HFFc6 (cell line): ENCODE measurements around the gene RAP1GAP2. TPM values are rescaled to one million over a fixed set of nuclear protein-coding genes. Genes with fewer than 3 reads are reported as not detected.
A peak's percentile ranks its signal among the peaks of the same experiment; 100 is the strongest.

Source experiments
- DNase-seq: peaks from one replicate; pipeline ENCODE4 v3.0.0-alpha.2; 2018
- H3K27ac Mint-ChIP-seq: 2 replicates; pipeline ENCODE4 v1.8.0; 2020; ENCODE audit warnings: mild to moderate bottlenecking, mixed read lengths
- H3K27me3 Mint-ChIP-seq: 2 replicates; pipeline ENCODE4 v1.8.0; 2021; ENCODE audit warnings: mild to moderate bottlenecking, moderate library complexity, mixed read lengths; ENCODE audit not compliant: insufficient read depth
- H3K36me3 Mint-ChIP-seq: 2 replicates; pipeline ENCODE4 v1.8.0; 2021; ENCODE audit warnings: low read depth, mixed read lengths
- H3K4me1 Mint-ChIP-seq: 2 replicates; pipeline ENCODE4 v1.8.0; 2020; ENCODE audit warnings: low read depth, mixed read lengths
- H3K4me3 Mint-ChIP-seq: 2 replicates; pipeline ENCODE4 v1.8.0; 2020; ENCODE audit warnings: mild to moderate bottlenecking, moderate library complexity, mixed read lengths
- H3K9me3 Mint-ChIP-seq: 2 replicates; pipeline ENCODE4 v1.8.0; 2020; ENCODE audit warnings: mild to moderate bottlenecking, mixed read lengths
- CTCF ChIP-seq: fragments of 200-600 bp; sonication (generic); IDR thresholded peaks from 2 replicates; pipeline ENCODE4 v1.5.0; 2021; ENCODE audit warnings: antibody characterized with exemption, mild to moderate bottlenecking
- total RNA-seq, 6 experiments: library from RNA; stranded (reverse); fragmentation: NEBNext Ultra II Directional; extraction: Animal tissue kit (Norgen Biotek cat#: 25700); gene quantifications; 2 replicates in 1 of 6; 3 replicates in 5 of 6; pipeline ENCODE4 v1.2.3, GENCODE V29; 2021

RAP1GAP2 gene
- total RNA-seq, 6 experiments from 2014 or later: 7.9 to 27.4 (median 23.9) TPM

GRCh38 chr17:2952174-2952845 lies 156.1 kb downstream of the RAP1GAP2 start:
- TF ChIP-seq CTCF: no peak
- H3K9me3 Mint-ChIP-seq: peaks cover 4% of the 10 kb centered on the region; the same call in 1 of the 2 replicates
- H3K36me3 Mint-ChIP-seq: peaks cover 13% of the 10 kb centered on the region; the same call in 1 of the 2 replicates
- peaks cover 33% of the 10 kb centered on the region for H3K4me1 Mint-ChIP-seq
- no peaks in the 10 kb centered on the region; the same call in none of the 2 replicates for H3K27me3 Mint-ChIP-seq
- H3K4me3 Mint-ChIP-seq: no peak overlapping the region
- H3K27ac Mint-ChIP-seq: no peak overlapping the region
- DNase-seq: no peak

- H3K27me3 Mint-ChIP-seq: no peaks in the 10 kb centered on the region; the same call in 1 of the 2 replicates
- peaks cover 12% of the 10 kb centered on the region; the same call in 1 of the 2 replicates for H3K36me3 Mint-ChIP-seq
- peak overlapping the region; percentile 52; the same call in 1 of the 2 replicates for H3K4me3 Mint-ChIP-seq
- no peaks in the 10 kb centered on the region; the same call in 1 of the 2 replicates for H3K9me3 Mint-ChIP-seq
- TF ChIP-seq CTCF: no peak
- H3K4me1 Mint-ChIP-seq: peaks cover 43% of the 10 kb centered on the region
- peak; percentile 92 for DNase-seq
- H3K27ac Mint-ChIP-seq: peak overlapping the region; percentile 73
Observed at GRCh38 chr17:2954898-2955445, 158.7 kb downstream of the RAP1GAP2 start.

- Mint-ChIP-seq H3K27ac (no peak overlapping the region; the same call in 1 of the 2 replicates), H3K27me3 (no peaks in the 10 kb centered on the region; the same call in 1 of the 2 replicates), H3K4me3 (no peak overlapping the region; the same call in 1 of the 2 replicates), H3K9me3 (no peaks in the 10 kb centered on the region; the same call in 1 of the 2 replicates), H3K4me1 (peaks cover 52% of the 10 kb centered on the region), H3K36me3 (peaks cover 10% of the 10 kb centered on the region)
- no peak for DNase-seq
- TF ChIP-seq CTCF: no peak
Observed at GRCh38 chr17:2955931-2956582, 159.8 kb downstream of the RAP1GAP2 start.

- Mint-ChIP-seq H3K27ac (peak overlapping the region; percentile 58; the same call in 1 of the 2 replicates), H3K9me3 (no peaks in the 10 kb centered on the region; the same call in 1 of the 2 replicates), H3K4me1 (peaks cover 52% of the 10 kb centered on the region), H3K4me3 (no peak overlapping the region), H3K27me3 (no peaks in the 10 kb centered on the region; the same call in 1 of the 2 replicates), H3K36me3 (peaks cover 14% of the 10 kb centered on the region)
- no peak for TF ChIP-seq CTCF
- peak; percentile 3 for DNase-seq
Observed at GRCh38 chr17:2957631-2958286, 161.5 kb downstream of the RAP1GAP2 start.

GRCh38 chr17:2958706-2959222 lies 162.5 kb downstream of the RAP1GAP2 start:
- DNase-seq: no peak
- TF ChIP-seq CTCF: no peak
- peaks cover 52% of the 10 kb centered on the region for H3K4me1 Mint-ChIP-seq
- peaks cover 14% of the 10 kb centered on the region for H3K36me3 Mint-ChIP-seq
- no peak overlapping the region for H3K27ac Mint-ChIP-seq
- no peaks in the 10 kb centered on the region; the same call in 1 of the 2 replicates for H3K9me3 Mint-ChIP-seq
- peaks cover 2% of the 10 kb centered on the region; the same call in 1 of the 2 replicates for H3K27me3 Mint-ChIP-seq
- no peak overlapping the region for H3K4me3 Mint-ChIP-seq
